Gastroesophageal sphincter (tissue), 4 donors: ENCODE data around the gene TTLL4. TPM values are rescaled to one million over a fixed set of nuclear protein-coding genes. Genes with fewer than 3 reads are reported as not detected.

ENCODE experiments used
- ATAC-seq: fragments of 150-250 bp; one replicate; pipeline ENCODE4 v1.9.1; 2016; ENCODE audit warnings: mild to moderate bottlenecking, moderate library complexity
- H3K27ac ChIP-seq, 4 donors: fragments of 200-600 bp; sonication (generic) in 3 of 4; 1 replicate in 3 of 4; 2 replicates in 1 of 4; pipeline ENCODE4 v1.5.1; 2016 to 2019
- H3K27me3 ChIP-seq: fragments of 200-600 bp; sonication (generic); one replicate; pipeline ENCODE4 v1.5.1; 2019
- H3K36me3 ChIP-seq, 2 donors: fragments of 200-600 bp; sonication (generic); one replicate each; pipeline ENCODE4 v1.5.1; 2019; ENCODE audit warnings: control low read depth in 1 of 2
- H3K4me1 ChIP-seq, 3 donors: fragments of 200-600 bp; sonication (generic); 1 replicate in 2 of 3; 2 replicates in 1 of 3; pipeline ENCODE4 v1.5.1; 2016 to 2019; ENCODE audit warnings: control low read depth in 2 of 3
- H3K4me3 ChIP-seq, 2 donors: fragments of 200-600 bp; sonication (generic); one replicate each; pipeline ENCODE4 v1.5.1; 2019; ENCODE audit warnings: mild to moderate bottlenecking in 1 of 2, moderate library complexity in 1 of 2
- H3K9me3 ChIP-seq, 3 donors: fragments of 200-600 bp; sonication (generic); one replicate each; pipeline ENCODE4 v1.5.1; 2017 to 2019; ENCODE audit warnings: control low read depth in 2 of 3
- EP300 ChIP-seq: sonication (generic); formaldehyde crosslinking; IDR thresholded peaks from one replicate; pipeline ENCODE4 v1.6.1; 2017; ENCODE audit warnings: antibody characterized with exemption, mild to moderate bottlenecking
- POLR2A ChIP-seq, 2 donors: fragments of 450-650 bp; IDR thresholded peaks; one replicate each; pipeline ENCODE4 v1.6.1; 2017; ENCODE audit warnings: antibody characterized with exemption in 2 of 2, mild to moderate bottlenecking in 2 of 2, moderate library complexity in 1 of 2
- POLR2AphosphoS5 ChIP-seq: sonication (generic); formaldehyde crosslinking; IDR thresholded peaks from one replicate; pipeline ENCODE4 v1.6.1; 2017; ENCODE audit warnings: antibody characterized with exemption
- WGBS, 2 donors: methylation state at CpG; one replicate each; pipeline ENCODE4 v1.1.5; 2018; ENCODE audit warnings: low coverage in 1 of 2; 5-methylcytosine and 5-hydroxymethylcytosine counted together
- total RNA-seq, 4 donors: library from RNA; depleted of rRNA; stranded (reverse); fragments of >200 nt; gene quantifications; one replicate each; pipeline ENCODE4 v1.1.0, GENCODE V29; 2016
- TF ChIP-seq, protein P1 (sequence below), 4 experiments: fragments of 200-600 bp in 2 of 4; fragments of 450-650 bp in 2 of 4; sonication (generic) in 1 of 4; IDR thresholded peaks; one replicate each; pipeline ENCODE4 v1.5.1; 2017 to 2019; ENCODE audit warnings: antibody characterized with exemption in 4 of 4, mild to moderate bottlenecking in 2 of 4, moderate library complexity in 2 of 4

TTLL4 gene
- total RNA-seq, 4 donors from 2014 or later: 6.5 to 12.1 (median 8.7) TPM

DNA sequence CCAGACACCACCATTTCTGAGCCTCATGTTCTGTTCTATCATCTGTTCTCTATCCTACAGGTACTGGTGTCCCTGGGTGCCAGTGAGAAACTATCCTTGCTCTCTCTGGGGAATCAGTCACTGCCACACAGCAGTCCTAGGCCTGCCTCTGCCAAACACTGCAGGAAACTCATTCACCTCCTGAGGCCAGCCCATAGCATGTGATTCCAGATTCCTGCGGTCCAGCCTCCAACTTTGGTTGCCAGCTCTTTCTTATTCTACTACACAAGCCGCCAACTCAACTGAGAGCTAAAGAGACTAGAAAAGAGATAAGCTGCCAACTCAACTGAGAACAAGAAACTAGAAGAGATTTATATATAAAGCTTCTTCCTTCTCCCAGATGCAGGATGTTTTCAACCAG, 8.8 kb upstream of the TTLL4 start:
- WGBS, 2 donors: 87 to 100% methylated on average over 2 of the region's 2 CpGs

DNA sequence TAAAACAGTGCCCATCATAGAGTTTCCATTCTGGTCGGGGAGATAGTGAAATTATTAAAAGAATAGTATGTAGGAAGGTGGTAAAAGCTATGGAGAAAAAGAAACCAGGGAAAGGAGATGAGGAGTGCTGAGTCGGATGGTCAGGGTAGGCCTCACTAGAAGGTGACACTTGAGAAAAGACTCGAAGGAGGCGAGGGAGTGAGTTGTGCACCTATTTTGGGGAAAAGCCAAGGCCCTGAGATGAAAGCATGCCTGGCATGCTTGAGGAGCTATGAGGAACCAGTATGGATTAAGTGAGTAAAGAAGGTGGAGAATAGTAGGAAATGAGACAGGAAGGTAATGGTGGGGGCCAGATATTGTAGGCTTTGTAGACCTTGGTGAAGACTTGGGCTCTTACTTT, 7.3 kb upstream of the TTLL4 start:
- Histone ChIP-seq H3K9me3 (no peaks in the 10 kb centered on the region), H3K36me3 (peaks cover 0 to 42% of the 10 kb centered on the region in 2 donors), H3K4me1 (no peaks in the 10 kb centered on the region), H3K27me3 (no peaks in the 10 kb centered on the region), H3K4me3 (no peak overlapping the region), H3K27ac (no peak overlapping the region)
- no peak for ATAC-seq
- WGBS, 2 donors: 85 to 87% methylated on average over 3 to 4 of the region's 4 CpGs
- TF ChIP-seq POLR2AphosphoS5 (no peak), POLR2A (IDR thresholded peaks at IDR 0.05) (no peak), EP300 (no peak)
- TF ChIP-seq, protein P1, sequence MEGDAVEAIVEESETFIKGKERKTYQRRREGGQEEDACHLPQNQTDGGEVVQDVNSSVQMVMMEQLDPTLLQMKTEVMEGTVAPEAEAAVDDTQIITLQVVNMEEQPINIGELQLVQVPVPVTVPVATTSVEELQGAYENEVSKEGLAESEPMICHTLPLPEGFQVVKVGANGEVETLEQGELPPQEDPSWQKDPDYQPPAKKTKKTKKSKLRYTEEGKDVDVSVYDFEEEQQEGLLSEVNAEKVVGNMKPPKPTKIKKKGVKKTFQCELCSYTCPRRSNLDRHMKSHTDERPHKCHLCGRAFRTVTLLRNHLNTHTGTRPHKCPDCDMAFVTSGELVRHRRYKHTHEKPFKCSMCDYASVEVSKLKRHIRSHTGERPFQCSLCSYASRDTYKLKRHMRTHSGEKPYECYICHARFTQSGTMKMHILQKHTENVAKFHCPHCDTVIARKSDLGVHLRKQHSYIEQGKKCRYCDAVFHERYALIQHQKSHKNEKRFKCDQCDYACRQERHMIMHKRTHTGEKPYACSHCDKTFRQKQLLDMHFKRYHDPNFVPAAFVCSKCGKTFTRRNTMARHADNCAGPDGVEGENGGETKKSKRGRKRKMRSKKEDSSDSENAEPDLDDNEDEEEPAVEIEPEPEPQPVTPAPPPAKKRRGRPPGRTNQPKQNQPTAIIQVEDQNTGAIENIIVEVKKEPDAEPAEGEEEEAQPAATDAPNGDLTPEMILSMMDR (IDR thresholded peaks at IDR 0.05): no peak

More for the DNA sequence above, 8.8 kb upstream of the TTLL4 start:
- no peak for ATAC-seq
- H3K4me1 ChIP-seq: no peaks in the 10 kb centered on the region
- no peaks in the 10 kb centered on the region for H3K9me3 ChIP-seq
- no peak overlapping the region for H3K4me3 ChIP-seq
- H3K27ac ChIP-seq: no peak overlapping the region
- no peaks in the 10 kb centered on the region for H3K27me3 ChIP-seq
- TF ChIP-seq EP300 (no peak), POLR2A (IDR thresholded peaks at IDR 0.05) (no peak), POLR2AphosphoS5 (no peak)
- TF ChIP-seq, protein P1 (IDR thresholded peaks at IDR 0.05): no peak
- peaks cover 0 to 57% of the 10 kb centered on the region in 2 donors for H3K36me3 ChIP-seq

DNA sequence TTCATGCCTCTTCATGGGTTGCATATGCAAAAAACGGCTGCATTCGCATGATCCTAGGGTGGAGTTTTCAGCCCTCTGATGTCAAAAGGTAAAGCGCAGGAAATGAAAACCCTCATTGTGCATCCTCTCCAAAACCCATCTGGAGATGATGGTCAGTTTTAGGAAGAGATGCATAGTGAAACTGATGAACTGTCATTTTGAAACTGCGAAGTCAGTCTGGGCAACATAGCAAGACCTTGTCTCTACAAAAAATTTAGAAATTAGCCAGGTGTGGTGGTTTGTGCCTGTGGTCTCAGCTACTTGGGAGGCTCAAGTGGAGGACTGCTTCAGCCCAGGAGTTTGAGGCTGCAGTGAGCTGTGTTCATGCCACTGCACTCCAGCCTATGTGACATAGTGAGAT, 2.5 kb upstream of the TTLL4 start:
- 73 to 88% methylated on average over 4 of the region's 4 CpGs for WGBS, 2 donors
- Histone ChIP-seq H3K9me3 (no peaks in the 10 kb centered on the region), H3K4me3 (no peak overlapping the region), H3K36me3 (no peaks in the 10 kb centered on the region), H3K27me3 (no peaks in the 10 kb centered on the region), H3K4me1 (peaks cover 0 to 22% (median 3%) of the 10 kb centered on the region in 3 donors), H3K27ac (no peak overlapping the region)
- TF ChIP-seq EP300: no peak
- TF ChIP-seq POLR2A (IDR thresholded peaks at IDR 0.05): no peak
- TF ChIP-seq, protein P1 (IDR thresholded peaks at IDR 0.05): no peak
- no peak for TF ChIP-seq POLR2AphosphoS5
- no peak for ATAC-seq

DNA sequence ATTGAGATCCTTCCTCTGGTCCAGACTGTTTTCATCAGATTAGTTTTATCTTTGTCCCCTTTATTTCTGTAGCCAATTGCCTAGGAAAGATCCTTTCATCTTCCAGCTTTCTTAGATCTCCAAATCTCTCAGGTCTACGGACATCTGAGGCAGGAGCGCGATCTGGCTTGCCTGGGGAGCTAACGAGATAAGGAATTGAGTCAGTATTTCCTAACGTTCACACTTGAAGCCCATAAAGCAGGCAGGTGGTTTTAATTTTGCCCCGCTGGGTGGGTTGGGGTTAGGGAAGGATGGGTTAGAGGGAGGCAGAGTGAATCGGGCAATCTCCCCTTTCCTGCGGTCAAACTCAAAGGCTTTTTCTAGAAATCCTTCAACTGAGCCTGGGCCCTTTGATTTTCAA, 727 bp upstream of the TTLL4 start:
- H3K27ac ChIP-seq: no peak overlapping the region
- no peak overlapping the region for H3K4me3 ChIP-seq
- H3K36me3 ChIP-seq: no peaks in the 10 kb centered on the region
- no peaks in the 10 kb centered on the region for H3K9me3 ChIP-seq
- H3K27me3 ChIP-seq: no peaks in the 10 kb centered on the region
- peaks cover 0 to 26% (median 3%) of the 10 kb centered on the region in 3 donors for H3K4me1 ChIP-seq
- TF ChIP-seq EP300: no peak
- TF ChIP-seq, protein P1 (IDR thresholded peaks at IDR 0.05): no peak
- no peak for TF ChIP-seq POLR2AphosphoS5
- no peak for TF ChIP-seq POLR2A (IDR thresholded peaks at IDR 0.05)
- no peak for ATAC-seq
- WGBS, 2 donors: 82 to 87% methylated on average over 5 to 7 of the region's 8 CpGs

DNA sequence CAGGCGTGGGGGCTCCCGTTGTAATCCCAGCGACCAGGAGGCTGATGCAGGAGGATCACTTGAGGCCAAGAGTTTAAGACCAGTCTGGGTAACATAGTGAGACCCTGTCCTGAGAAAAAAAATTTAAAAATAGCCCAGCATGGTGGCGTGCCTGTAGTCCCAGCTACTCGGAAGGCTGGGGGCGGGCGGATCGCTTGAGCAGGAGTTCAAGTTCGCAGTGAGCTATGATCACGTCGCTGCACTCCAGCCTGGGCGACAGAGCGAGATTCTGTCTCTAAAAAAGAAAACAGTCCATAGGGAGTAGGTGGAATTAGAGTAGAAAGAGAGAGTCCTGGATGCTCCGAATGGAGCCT, 325 bp upstream of the TTLL4 start:
- Histone ChIP-seq H3K9me3 (no peaks in the 10 kb centered on the region), H3K4me3 (peak overlapping the region; percentile 6 to 78), H3K27me3 (no peaks in the 10 kb centered on the region), H3K4me1 (peaks cover 0 to 26% (median 3%) of the 10 kb centered on the region in 3 donors), H3K27ac (peak overlapping the region in 3 of 4 donors; percentile 92 to 96 (median 94)), H3K36me3 (no peaks in the 10 kb centered on the region)
- no peak for ATAC-seq
- 23 to 34% methylated on average over 8 to 11 of the region's 14 CpGs for WGBS, 2 donors
- TF ChIP-seq EP300 (no peak), POLR2A (IDR thresholded peaks at IDR 0.05) (no peak), POLR2AphosphoS5 (no peak)
- TF ChIP-seq, protein P1 (IDR thresholded peaks at IDR 0.05): no peak
